ENCODE results near the gene CNTNAP2. TPM values are rescaled to one million over a fixed set of nuclear protein-coding genes. Genes with fewer than 3 reads are reported as not detected.

The CNTNAP2 gene
- total RNA-seq, 2 experiments from 2014 or later, result not detected

- DNase-seq (no peak), ATAC-seq (ENCODE audit: poor library complexity) (no peak)
- Mint-ChIP-seq H3K4me3 (no peak overlapping the region), H3K27ac (no peak overlapping the region), H3K4me1 (ENCODE audit: low read depth) (no peaks in the 10 kb centered on the region), H3K9me3 (no peaks in the 10 kb centered on the region), H3K27me3 (peaks cover 5% of the 10 kb centered on the region), H3K36me3 (ENCODE audit: low read depth) (no peaks in the 10 kb centered on the region)
- no peak for TF ChIP-seq CTCF (IDR thresholded peaks at IDR 0.05)
- ChIA-PET POLR2A (no interaction called here), CTCF (no interaction called here)
- Histone ChIP-seq H3K27me3 (ENCODE audit: control insufficient read depth in 1 of 2, insufficient read depth in 2 of 2, low read length in 2 of 2) (no peaks in the 10 kb centered on the region), H3K4me3 (ENCODE audit: low read length) (no peak overlapping the region), H3K27ac (ENCODE audit: low read depth in 1 of 2, low read length in 2 of 2) (no peak overlapping the region), H3K4me1 (ENCODE audit: insufficient read depth, low read length) (no peaks in the 10 kb centered on the region), H3K36me3 (ENCODE audit: insufficient read depth, low read length) (no peaks in the 10 kb centered on the region), H3K9me3 (ENCODE audit: control insufficient read depth in 1 of 2, insufficient read depth in 1 of 2, low read length in 2 of 2) (no peaks in the 10 kb centered on the region)
- intact Hi-C loops (cut with DNase I, micrococcal nuclease), result no loop called here
Observed at GRCh38 chr7:148362541-148362940, 2245.9 kb downstream of the CNTNAP2 start.

GRCh38 chr7:148367731-148368475, 2251.3 kb downstream of the CNTNAP2 start:
- H3K4me3 Mint-ChIP-seq, result no peak overlapping the region
- ATAC-seq (ENCODE audit: poor library complexity) (no peak), DNase-seq (no peak)
- POLR2A ChIA-PET, result no interaction called here
- H3K9me3 ChIP-seq (ENCODE audit: control insufficient read depth in 1 of 2, insufficient read depth in 1 of 2, low read length in 2 of 2), result peaks cover 0 to 4% of the 10 kb centered on the region in 2 experiments
- no peaks in the 10 kb centered on the region for H3K36me3 ChIP-seq (ENCODE audit: insufficient read depth, low read length)
- TF ChIP-seq CTCF (IDR thresholded peaks at IDR 0.05), result no peak
- intact Hi-C loops (cut with DNase I, micrococcal nuclease), result no loop called here
- H3K9me3 Mint-ChIP-seq, result no peaks in the 10 kb centered on the region
- CTCF ChIA-PET, result no interaction called here
- H3K27ac Mint-ChIP-seq, result no peak overlapping the region
- no peaks in the 10 kb centered on the region for H3K4me1 ChIP-seq (ENCODE audit: insufficient read depth, low read length)
- no peak overlapping the region for H3K27ac ChIP-seq (ENCODE audit: low read depth in 1 of 2, low read length in 2 of 2)
- H3K27me3 Mint-ChIP-seq, result peaks cover 5% of the 10 kb centered on the region
- H3K27me3 ChIP-seq (ENCODE audit: control insufficient read depth in 1 of 2, insufficient read depth in 2 of 2, low read length in 2 of 2), result no peaks in the 10 kb centered on the region
- no peaks in the 10 kb centered on the region for H3K4me1 Mint-ChIP-seq (ENCODE audit: low read depth)
- H3K36me3 Mint-ChIP-seq (ENCODE audit: low read depth), result no peaks in the 10 kb centered on the region
- no peak overlapping the region for H3K4me3 ChIP-seq (ENCODE audit: low read length)

- Mint-ChIP-seq H3K27ac (no peak overlapping the region), H3K4me1 (ENCODE audit: low read depth) (no peaks in the 10 kb centered on the region), H3K4me3 (no peak overlapping the region), H3K9me3 (no peaks in the 10 kb centered on the region), H3K27me3 (peaks cover 7% of the 10 kb centered on the region), H3K36me3 (ENCODE audit: low read depth) (no peaks in the 10 kb centered on the region)
- intact Hi-C loops (cut with DNase I, micrococcal nuclease), result no loop called here
- no peak for ATAC-seq (ENCODE audit: poor library complexity)
- Histone ChIP-seq H3K36me3 (ENCODE audit: insufficient read depth, low read length) (no peaks in the 10 kb centered on the region), H3K27ac (ENCODE audit: low read depth in 1 of 2, low read length in 2 of 2) (no peak overlapping the region), H3K9me3 (ENCODE audit: control insufficient read depth in 1 of 2, insufficient read depth in 1 of 2, low read length in 2 of 2) (peaks cover 0 to 4% of the 10 kb centered on the region in 2 experiments), H3K27me3 (ENCODE audit: control insufficient read depth in 1 of 2, insufficient read depth in 2 of 2, low read length in 2 of 2) (no peaks in the 10 kb centered on the region), H3K4me1 (ENCODE audit: insufficient read depth, low read length) (no peaks in the 10 kb centered on the region), H3K4me3 (ENCODE audit: low read length) (no peak overlapping the region)
- POLR2A ChIA-PET, result no interaction called here
- DNase-seq, result no peak
- CTCF ChIA-PET, result no interaction called here
- no peak for TF ChIP-seq CTCF (IDR thresholded peaks at IDR 0.05)
Observed at GRCh38 chr7:148368562-148368961, 2252.0 kb downstream of the CNTNAP2 start.

Data from CD4-positive, alpha-beta T cell (primary cell).